NCI-H1417 (cell line): ENCODE data around the gene MAG.
A peak's percentile ranks its signal among the peaks of the same experiment; 100 is the strongest.
"Not testable (repeated sequence)": the region's sequence is repeated elsewhere in the genome, so short reads cannot be mapped to it uniquely, and the experiment has no call there.

ENCODE experiments used
- DNase-seq, 3 experiments: peaks; one replicate each; lab custom pipeline; 2025; lab: John Stamatoyannopoulos, UW

MAG gene

DNA sequence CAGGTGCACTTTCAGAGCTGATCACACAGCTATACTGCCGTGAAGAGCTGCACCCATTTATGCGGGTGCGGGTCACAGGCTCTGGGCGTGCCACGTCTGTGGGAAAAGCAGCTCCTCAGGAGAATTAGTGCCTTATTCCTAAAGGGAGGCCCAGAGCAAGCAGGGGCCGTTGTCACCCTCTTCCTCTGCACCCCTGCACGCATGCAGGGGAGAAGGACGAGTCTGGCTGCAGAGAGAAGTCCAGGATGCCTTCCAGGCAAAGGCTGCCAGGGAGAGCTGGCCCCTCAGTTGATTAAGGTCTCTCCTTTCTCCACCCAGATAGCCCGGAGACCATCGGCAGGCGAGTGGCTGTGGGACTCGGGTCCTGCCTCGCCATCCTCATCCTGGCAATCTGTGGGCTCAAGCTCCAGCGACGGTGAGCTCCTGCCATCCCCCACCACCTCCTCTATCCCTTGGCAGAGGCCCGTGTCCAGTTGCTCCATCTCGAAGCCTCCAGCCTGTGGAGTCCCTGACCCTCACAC lies 52.6 kb downstream of the MAG start:
- DNase-seq: no peak

DNA sequence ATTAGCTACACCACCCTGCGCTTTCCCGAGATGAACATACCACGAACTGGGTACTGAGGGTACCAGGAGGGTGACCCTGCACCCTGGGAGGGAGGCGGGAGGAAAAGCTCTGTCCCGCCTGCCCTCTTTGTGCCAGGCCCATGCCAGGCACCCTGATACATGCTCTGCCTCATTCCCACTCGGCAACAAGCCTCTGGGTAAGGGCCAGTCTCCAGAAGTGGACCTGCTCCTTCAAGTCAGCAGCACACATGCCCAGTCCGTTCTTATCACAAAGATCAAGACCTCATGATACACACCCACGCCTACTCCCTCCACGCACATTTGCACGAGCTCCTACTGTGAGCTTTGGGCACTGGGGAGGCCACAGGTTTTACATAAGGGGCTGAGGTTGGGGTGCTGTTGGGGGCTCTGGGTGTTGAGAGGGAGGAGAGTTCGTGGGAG lies 53.7 kb downstream of the MAG start:
- no peak for DNase-seq

DNA sequence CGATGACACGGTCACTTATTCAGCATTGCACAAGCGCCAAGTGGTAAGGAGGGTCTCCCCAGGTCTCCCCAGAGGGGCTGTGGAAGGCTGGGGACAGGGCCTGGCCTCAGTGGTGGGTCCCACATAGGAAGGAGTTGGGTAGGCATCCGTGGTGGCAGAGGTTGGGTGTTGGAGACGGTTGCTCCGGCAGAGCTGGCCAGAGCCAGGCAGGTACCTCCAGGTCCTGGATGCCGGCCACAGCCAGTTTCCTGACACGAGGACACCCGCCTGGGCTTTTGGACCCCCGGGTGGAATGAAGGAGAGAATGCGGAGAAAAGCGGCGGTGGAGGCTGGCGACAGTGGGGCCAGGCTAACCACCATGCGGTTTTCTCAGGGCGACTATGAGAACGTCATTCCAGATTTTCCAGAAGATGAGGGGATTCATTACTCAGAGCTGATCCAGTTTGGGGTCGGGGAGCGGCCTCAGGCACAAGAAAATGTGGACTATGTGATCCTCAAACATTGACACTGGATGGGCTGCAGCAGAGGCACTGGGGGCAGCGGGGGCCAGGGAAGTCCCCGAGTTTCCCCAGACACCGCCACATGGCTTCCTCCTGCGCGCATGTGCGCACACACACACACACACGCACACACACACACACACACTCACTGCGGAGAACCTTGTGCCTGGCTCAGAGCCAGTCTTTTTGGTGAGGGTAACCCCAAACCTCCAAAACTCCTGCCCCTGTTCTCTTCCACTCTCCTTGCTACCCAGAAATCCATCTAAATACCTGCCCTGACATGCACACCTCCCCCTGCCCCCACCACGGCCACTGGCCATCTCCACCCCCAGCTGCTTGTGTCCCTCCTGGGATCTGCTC lies 54.5 kb downstream of the MAG start:
- DNase-seq: no peak

DNA sequence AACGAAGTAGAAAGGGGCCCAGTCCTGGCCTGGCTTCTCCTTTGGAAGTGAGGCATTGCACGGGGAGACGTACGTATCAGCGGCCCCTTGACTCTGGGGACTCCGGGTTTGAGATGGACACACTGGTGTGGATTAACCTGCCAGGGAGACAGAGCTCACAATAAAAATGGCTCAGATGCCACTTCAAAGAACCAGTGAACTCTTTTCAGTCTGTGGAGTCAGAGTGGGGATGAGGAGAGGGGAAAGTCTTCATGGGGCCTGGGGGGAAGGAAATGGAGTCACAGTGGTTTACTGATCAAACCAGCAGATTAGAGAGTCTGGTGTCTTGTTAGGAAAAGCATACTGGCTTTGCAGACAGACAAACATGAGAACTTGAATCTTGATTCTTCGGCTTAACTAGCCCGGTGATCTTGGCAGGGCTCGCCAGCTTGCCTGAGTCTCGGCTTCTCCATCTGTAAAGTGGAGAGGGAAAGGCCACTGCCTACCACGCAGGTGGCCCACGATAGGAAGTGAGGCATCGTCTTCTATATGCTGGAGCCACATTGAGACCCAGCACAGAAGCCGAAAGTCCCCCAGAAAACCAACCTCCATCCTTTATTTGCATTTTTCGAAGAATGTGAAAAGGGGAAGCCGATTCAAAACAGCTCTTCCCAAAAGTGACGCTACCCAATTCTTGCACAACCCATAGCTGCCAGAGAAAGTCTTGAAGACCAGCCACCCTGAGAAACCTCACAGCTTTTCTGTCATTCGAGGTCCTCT lies 55.4 kb downstream of the MAG start, which contains the start of gene FFAR1:
Gene FFAR1, plus strand, starts transcription at position 732 of the 759 bp plus-strand sequence. CDS start 3,650 bp downstream, outside the sequence.
- no peak for DNase-seq

- DNase-seq: no peak
These were observed 56.0 kb downstream of the MAG start for GRCh38 chr19:35347930-35348298.

DNA sequence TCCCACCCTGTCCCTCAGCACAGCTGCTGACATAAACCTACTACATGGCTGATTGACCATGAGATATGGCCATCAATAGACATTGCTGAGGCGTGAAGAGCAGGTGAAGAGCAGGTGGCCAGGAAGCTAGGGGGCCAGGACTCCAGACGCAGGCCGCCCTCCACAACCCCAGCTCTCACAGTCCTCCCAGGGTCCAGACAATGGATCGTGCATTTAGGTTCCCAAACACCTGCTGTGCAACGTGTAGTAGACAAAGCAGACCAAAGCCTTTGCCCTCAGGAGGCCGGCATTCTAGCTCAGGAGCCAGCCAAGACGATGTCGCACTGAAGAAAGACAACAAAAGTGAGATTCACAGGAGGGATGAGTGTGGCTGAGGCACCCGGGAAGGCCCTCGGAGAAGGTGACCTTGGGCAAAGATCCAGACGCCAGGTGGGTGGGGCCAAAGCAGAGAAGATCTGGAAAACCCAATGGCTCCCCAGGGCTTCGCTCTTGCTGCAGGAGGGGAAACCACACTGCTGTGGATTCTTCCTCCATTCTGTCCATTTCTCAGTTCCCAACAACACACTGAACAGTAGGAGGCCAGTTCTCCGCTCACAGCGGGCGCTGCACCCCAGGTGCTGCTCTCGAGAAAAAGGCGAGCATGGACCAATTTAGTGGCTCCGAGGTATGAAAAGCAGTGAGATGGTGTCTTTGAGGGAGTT lies 57.1 kb downstream of the MAG start:
- peak in 1 of 3 experiments; percentile 40 for DNase-seq

DNA sequence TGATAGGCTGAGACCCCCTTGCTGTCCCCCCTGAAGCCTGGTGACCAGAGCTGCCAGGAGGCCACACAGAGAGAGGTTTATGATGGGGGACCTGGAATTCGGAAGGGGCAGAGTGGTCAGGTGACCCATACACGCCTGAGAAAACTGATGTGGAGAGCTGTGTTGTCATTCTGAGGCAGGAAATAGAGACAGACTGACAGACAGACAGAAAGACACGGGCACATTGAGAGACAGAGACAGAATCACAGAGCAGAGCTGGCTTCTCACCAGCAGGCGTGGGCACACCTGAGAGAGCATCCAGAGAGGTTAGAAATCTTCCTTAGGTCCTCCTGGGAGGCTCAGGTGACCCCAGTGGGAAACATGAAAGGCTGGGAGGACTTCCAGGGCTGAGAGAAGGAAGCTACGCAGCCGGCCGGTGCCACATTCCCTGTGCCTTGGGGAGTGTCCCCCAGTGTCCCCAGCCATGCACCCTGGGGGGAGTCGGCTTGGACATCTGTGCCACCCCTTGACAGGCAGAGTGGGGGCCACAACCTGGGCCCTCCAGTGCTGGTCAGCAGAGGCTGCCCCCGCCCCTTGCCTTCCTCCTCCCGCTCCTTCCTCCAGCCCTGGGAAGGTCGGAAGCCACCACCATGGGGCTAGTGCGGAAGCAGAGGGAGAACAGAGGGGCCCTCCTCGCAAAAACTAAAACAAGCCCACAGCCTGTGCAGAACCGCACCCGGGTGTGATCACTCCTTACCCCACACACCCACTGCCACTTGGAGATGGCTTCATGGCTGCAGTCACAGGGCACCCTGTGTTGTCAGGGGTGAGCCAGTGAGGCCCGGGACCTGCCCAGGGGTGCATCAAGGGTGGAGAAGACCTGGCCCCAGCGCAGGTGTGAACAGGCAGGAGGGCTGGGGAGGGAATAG lies 57.9 kb downstream of the MAG start:
- DNase-seq: no peak

- no peak for DNase-seq
These were observed 58.6 kb downstream of the MAG start for GRCh38 chr19:35350591-35350990.

- no peak for DNase-seq
These were observed 59.6 kb downstream of the MAG start for GRCh38 chr19:35351411-35352176.

DNA sequence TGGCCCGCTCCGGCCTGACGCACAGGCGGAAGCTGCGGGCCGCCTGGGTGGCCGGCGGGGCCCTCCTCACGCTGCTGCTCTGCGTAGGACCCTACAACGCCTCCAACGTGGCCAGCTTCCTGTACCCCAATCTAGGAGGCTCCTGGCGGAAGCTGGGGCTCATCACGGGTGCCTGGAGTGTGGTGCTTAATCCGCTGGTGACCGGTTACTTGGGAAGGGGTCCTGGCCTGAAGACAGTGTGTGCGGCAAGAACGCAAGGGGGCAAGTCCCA lies 60.2 kb downstream of the MAG start:
- DNase-seq: no peak

DNA sequence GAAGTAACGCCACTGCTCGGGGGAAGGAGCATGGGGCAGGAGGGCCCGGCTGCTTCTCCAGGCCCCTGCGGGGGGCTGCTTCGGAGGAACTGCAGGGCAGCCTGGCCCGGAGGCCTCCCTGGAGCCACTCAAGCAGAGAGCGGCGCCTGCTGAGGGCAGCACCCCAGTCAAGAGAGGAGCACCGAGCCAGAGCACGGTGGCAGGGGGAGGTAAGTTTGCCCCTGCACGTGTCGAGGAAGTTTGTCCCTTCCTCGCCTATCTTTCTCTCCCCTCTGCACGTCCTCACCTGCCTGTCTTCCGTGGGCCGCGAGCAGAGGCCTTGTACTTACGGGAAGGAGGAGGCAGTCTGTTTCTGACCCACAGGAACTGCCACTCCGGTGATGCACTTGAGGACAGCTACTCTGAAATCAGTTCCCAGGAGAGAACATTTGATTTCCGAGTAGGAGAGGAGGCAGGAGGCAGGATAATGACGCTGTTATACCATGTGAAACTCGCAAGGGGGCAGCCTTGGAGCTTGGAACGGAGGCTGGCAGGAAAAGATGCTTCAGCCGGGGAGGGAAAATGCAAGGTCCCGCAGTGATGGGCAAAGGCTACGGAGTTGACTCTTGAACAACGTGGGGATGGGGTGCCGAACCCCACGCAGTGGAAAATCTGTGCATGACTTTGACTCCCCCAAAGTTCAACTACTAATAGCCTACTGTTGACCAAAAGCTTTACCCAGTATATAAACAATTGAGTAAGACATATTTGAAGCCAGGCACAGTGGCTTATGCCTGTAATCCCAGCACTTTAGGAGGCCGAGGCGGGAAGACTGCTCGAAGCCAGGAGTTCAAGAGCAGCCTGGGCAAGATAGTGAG lies 60.7 kb downstream of the MAG start:
- DNase-seq: peak; percentile 47 to 80 (median 74)

- DNase-seq: no peak
These were observed 61.7 kb downstream of the MAG start for GRCh38 chr19:35353635-35354034.

DNA sequence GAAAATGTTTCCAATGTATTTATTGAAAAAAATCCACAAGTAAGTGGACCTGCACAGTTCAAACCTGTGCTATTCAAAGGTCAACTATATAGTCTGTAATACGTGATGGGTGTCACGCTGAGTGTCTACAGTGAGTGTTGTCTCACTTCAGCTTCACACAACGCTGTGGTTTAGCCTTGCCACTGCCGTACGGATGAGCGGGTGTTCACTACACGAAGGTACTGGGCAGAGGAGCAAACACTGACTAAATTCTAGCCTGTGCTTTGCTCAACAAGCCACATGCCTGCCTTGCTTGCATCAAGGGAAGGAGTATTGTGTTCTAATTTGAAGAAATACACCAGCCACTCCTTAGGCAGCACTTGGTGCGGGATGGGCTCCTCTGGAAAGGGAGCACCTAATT lies 62.9 kb downstream of the MAG start:
- DNase-seq: no peak

DNA sequence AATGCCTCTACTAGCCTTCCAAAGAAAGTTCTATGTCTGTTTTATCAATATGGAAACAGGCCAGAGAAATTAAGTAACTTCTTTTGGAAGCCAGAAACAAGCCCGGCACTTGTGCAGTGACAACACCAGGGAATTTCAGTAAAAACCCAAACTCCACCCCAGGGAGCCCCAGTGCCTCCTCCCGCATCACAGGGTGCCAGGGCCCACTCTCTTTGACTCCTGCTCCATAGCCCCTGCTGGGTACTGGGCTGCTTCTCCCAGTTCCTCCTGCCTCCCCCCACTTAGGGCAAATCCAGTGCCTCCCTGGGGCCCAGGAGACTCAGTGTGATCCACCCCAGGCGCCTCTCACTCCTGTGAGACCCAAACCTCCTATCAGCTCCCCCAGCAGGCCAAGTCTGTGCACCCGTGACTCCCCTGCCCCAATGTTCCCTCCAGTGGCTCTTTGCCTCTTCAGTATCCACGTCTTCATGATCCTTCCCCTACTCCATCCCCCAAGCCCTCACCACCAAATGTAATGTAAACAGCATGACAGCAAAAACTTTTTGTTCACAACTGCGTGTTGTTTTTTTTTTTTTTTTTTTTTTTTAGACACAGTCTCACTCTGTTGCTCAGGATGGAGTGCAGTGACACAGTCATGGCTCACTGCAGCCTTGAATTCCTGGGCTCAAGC lies 64.0 kb downstream of the MAG start:
- DNase-seq: no peak

GRCh38 chr19:35357867-35358573 lies 66.1 kb downstream of the MAG start, which contains the start of gene FFAR3:
Gene FFAR3, plus strand, starts transcription at chr19:35358460. Its CDS starts 431 bp downstream, at chr19:35358891.
- DNase-seq: peak in 1 of 3 experiments; percentile 20

GRCh38 chr19:35358834-35359233 lies 66.9 kb downstream of the MAG start:
- not testable (repeated sequence) for DNase-seq

DNA sequence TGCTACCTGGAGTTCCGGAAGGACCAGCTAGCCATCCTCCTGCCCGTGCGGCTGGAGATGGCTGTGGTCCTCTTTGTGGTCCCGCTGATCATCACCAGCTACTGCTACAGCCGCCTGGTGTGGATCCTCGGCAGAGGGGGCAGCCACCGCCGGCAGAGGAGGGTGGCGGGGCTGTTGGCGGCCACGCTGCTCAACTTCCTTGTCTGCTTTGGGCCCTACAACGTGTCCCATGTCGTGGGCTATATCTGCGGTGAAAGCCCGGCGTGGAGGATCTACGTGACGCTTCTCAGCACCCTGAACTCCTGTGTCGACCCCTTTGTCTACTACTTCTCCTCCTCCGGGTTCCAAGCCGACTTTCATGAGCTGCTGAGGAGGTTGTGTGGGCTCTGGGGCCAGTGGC lies 67.4 kb downstream of the MAG start:
- DNase-seq: not testable (repeated sequence)

GRCh38 chr19:35360081-35360480 lies 68.1 kb downstream of the MAG start:
- DNase-seq: not testable (repeated sequence)
